SU-DHL-6 (cell line): ENCODE results near the gene STK40.

ENCODE experiments used
- H2AFZ ChIP-seq: fragments of 200-600 bp; sonication (generic); 2 replicates; pipeline ENCODE4 v1.6.1; 2014; ENCODE audit warnings: low read depth, mild to moderate bottlenecking, moderate library complexity, mixed read lengths, antibody characterized with exemption, low read length; ENCODE audit not compliant: severe bottlenecking
- H3F3A ChIP-seq: fragments of 200-600 bp; shearing (Covaris generic); 2 replicates; pipeline ENCODE4 v1.6.0; 2016; ENCODE audit warnings: antibody characterized with exemption, mild to moderate bottlenecking; ENCODE audit not compliant: insufficient read depth
- H3K27ac ChIP-seq: fragments of 200-600 bp; sonication (generic); 2 replicates; pipeline ENCODE4 v1.5.1; 2016; ENCODE audit warnings: low read depth, mild to moderate bottlenecking, low read length, moderate library complexity, mixed read lengths
- H3K27me3 ChIP-seq: fragments of 200-600 bp; sonication (generic), shearing (Covaris generic); 2 replicates; pipeline ENCODE4 v1.6.0; 2014; ENCODE audit warnings: mild to moderate bottlenecking, low read length
- H3K36me3 ChIP-seq: fragments of 200-600 bp; sonication (generic); 2 replicates; pipeline ENCODE4 v1.6.1; 2014; ENCODE audit warnings: mild to moderate bottlenecking, low read length, mixed read lengths
- H3K4me2 ChIP-seq: fragments of 300-600, 200-600 bp; shearing (Covaris generic), sonication (generic); 2 replicates; pipeline ENCODE4 v1.6.0; 2014; ENCODE audit warnings: low read length, low read depth, mild to moderate bottlenecking; ENCODE audit not compliant: poor library complexity, severe bottlenecking
- H3K4me3 ChIP-seq: fragments of 200-600 bp; sonication (generic); 2 replicates; pipeline ENCODE4 v1.5.1; 2014; ENCODE audit warnings: antibody characterized with exemption, low read length, mild to moderate bottlenecking, mixed read lengths; ENCODE audit not compliant: insufficient read depth, poor library complexity, severe bottlenecking
- H3K79me2 ChIP-seq: fragments of 200-600 bp; sonication (generic); 2 replicates; pipeline ENCODE4 v1.6.1; 2014; ENCODE audit warnings: mild to moderate bottlenecking, low read length, moderate library complexity; ENCODE audit not compliant: insufficient read depth
- H3K9ac ChIP-seq: fragments of 200-600 bp; sonication (generic); 2 replicates; pipeline ENCODE4 v1.7.0; 2014; ENCODE audit warnings: mild to moderate bottlenecking, low read length
- H3K9me2 ChIP-seq: fragments of 200-600 bp; sonication (generic); replicated peaks from 2 replicates; pipeline ENCODE4 v1.6.1; 2014; ENCODE audit warnings: low read length; ENCODE audit not compliant: insufficient read depth
- H3K9me3 ChIP-seq: fragments of 200-600 bp; sonication (generic); 2 replicates; pipeline ENCODE4 v1.6.1; 2014; ENCODE audit warnings: low read length, mixed read lengths; ENCODE audit not compliant: insufficient read depth
- H4K20me1 ChIP-seq: fragments of 200-600 bp; sonication (generic); 2 replicates; pipeline ENCODE4 v1.6.1; 2014; ENCODE audit warnings: low read depth, mild to moderate bottlenecking, antibody characterized with exemption, low read length, moderate library complexity, mixed read lengths
- CTCF ChIP-seq: fragments of 200-600 bp; sonication (generic); IDR thresholded peaks from one replicate; pipeline ENCODE4 v1.5.1; 2017; ENCODE audit warnings: antibody characterized with exemption, mild to moderate bottlenecking, low read length, moderate library complexity; ENCODE audit not compliant: insufficient read depth, poor library complexity, severe bottlenecking
- EZH2phosphoT487 ChIP-seq: fragments of 200-600 bp; sonication (generic), shearing (Covaris generic); conservative IDR thresholded peaks from 2 replicates; pipeline ENCODE4 v1.6.1; 2018; ENCODE audit warnings: mild to moderate bottlenecking, antibody characterized with exemption, low read length, moderate library complexity, mixed read lengths

The STK40 gene

GRCh38 chr1:36352910-36353878 is 32.5 kb downstream of the STK40 start:
- Histone ChIP-seq H4K20me1 (no peaks in the 10 kb centered on the region), H3K36me3 (no peaks in the 10 kb centered on the region), H2AFZ (no peak overlapping the region), H3K27ac (no peak overlapping the region), H3K79me2 (no peaks in the 10 kb centered on the region), H3K9me2 (no peaks in the 10 kb centered on the region), H3K27me3 (no peaks in the 10 kb centered on the region), H3K4me2 (no peak overlapping the region), H3K9me3 (no peaks in the 10 kb centered on the region), H3F3A (no peaks in the 10 kb centered on the region), H3K9ac (no peak overlapping the region), H3K4me3 (no peak overlapping the region)
- TF ChIP-seq CTCF (no peak), EZH2phosphoT487 (no peak)

DNA sequence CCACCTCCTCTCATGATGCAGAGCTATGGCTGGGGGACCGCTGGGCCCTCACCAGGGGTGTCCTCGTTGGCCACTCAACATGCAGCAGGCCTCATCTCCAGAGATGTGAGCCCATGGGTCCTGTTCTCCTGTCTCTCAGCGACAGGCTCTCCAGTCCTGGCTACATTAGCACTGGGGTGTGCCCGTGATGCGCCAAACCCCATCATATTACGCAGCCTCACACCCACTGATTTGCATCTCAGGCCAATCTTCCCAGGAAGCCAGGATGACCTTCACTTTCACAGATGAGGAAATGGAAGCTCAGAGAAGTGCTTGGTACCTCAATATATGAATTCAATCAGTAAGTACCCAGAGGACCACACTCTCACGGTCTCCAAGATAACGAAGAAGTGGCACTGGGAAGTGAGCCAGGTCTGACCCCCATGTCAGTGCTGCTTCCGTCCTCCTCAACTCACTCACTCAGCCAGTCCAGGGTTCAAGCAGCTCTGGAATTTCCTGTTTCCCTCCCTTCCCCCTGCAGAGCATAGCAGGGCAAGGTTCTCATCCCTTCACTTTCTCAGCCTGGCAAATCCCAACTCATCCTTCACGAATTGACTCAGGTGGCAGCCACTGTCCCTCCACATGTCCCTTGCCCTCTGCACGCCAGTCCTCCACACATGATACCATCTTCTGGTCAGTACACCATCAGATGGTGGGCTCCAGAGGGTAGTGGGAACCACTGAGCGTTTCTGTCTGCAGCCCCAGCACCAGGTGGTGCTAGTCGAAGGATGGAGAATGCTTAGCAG is 33.4 kb downstream of the STK40 start:
- no peak overlapping the region for H3K9ac ChIP-seq
- no peaks in the 10 kb centered on the region for H3K79me2 ChIP-seq
- no peak overlapping the region for H3K4me2 ChIP-seq
- no peak overlapping the region for H3K27ac ChIP-seq
- H2AFZ ChIP-seq: no peak overlapping the region
- H3K27me3 ChIP-seq: no peaks in the 10 kb centered on the region
- no peak overlapping the region for H3K4me3 ChIP-seq
- H4K20me1 ChIP-seq: no peaks in the 10 kb centered on the region
- no peaks in the 10 kb centered on the region for H3K36me3 ChIP-seq
- H3F3A ChIP-seq: no peaks in the 10 kb centered on the region
- H3K9me2 ChIP-seq: no peaks in the 10 kb centered on the region
- no peak for TF ChIP-seq CTCF
- no peak for TF ChIP-seq EZH2phosphoT487
- no peaks in the 10 kb centered on the region for H3K9me3 ChIP-seq

DNA sequence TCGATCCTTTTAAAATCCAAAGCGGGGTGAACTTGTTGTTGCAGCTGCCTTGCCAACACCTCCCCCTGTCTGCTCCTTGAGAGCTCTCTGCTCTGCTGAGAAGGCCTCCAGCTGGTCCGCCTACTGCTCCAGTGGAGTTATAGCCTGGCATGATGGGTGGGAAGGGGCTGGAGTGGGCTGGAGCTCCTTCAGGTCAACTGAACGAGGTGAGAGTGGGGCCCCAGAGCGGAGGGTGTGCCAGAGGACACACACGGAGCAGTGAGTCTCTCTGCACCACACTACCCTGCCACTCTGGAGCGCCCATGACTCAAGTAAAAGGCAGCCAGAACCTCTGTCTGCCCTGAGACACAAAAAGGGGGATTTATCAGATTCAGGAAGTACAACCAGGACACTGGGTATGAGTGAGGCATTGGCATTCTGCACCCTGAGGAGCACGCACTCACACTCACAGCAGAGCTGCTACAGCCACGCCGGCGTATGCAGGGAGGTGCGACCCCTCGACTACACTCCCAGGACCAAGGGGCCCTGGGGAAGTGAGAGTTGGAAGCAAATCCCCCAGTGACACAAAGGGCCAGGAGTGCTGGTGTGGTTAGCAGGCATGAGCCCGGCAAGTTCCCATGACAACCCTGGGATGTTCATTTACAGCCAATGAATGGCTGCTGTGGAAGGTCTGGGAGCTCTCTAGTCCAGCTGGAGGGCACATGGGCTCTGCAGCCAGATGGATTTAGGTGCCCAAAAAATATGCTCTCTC is 34.3 kb downstream of the STK40 start:
- Histone ChIP-seq H2AFZ (no peak overlapping the region), H4K20me1 (no peaks in the 10 kb centered on the region), H3K4me3 (no peak overlapping the region), H3K4me2 (no peak overlapping the region), H3K9me2 (no peaks in the 10 kb centered on the region), H3K27me3 (no peaks in the 10 kb centered on the region), H3K27ac (no peak overlapping the region), H3K36me3 (no peaks in the 10 kb centered on the region), H3K79me2 (no peaks in the 10 kb centered on the region), H3F3A (no peaks in the 10 kb centered on the region), H3K9me3 (no peaks in the 10 kb centered on the region), H3K9ac (no peak overlapping the region)
- TF ChIP-seq EZH2phosphoT487 (no peak), CTCF (no peak)
